ENCODE data around the gene CTPS1.

GRCh38 chr1:41044187-41044586, 64.7 kb downstream of the CTPS1 start:
- TF ChIP-seq CTCF (conservative IDR thresholded peaks at IDR 0.05 in 1 of 2, IDR thresholded peaks at IDR 0.05 in 1 of 2; ENCODE audit: low read depth in 1 of 2, low read length in 2 of 2) (no peak), EZH2 (IDR thresholded peaks at IDR 0.05; ENCODE audit: low read length, missing control alignments) (no peak)

Measured in fibroblast of lung (primary cell).